AG10803 (cell line): ENCODE data around the gene USH1C.

Experiments
- DNase-seq: peaks from one replicate; pipeline ENCODE4 v3.0.0; 2010; ENCODE audit warnings: low read depth
- H3K4me3 ChIP-seq: 2 replicates; pipeline ENCODE4 v1.5.1; 2011; ENCODE audit warnings: mild to moderate bottlenecking, low read length, control low read depth
- CTCF ChIP-seq: conservative IDR thresholded peaks from 2 replicates; pipeline ENCODE4 v1.5.1; 2011; ENCODE audit warnings: mild to moderate bottlenecking, low read length, control low read depth, inconsistent platforms

Gene USH1C

GRCh38 chr11:17498058-17498457, 46.2 kb downstream of the USH1C start:
- H3K4me3 ChIP-seq, result no peak overlapping the region
- DNase-seq, result no peak
- no peak for TF ChIP-seq CTCF

- no peak for TF ChIP-seq CTCF
- peak; percentile 9 for DNase-seq
- no peak overlapping the region for H3K4me3 ChIP-seq
Observed at GRCh38 chr11:17496406-17496805, 47.8 kb downstream of the USH1C start.

GRCh38 chr11:17494019-17494418, 50.2 kb downstream of the USH1C start:
- no peak for TF ChIP-seq CTCF
- no peak overlapping the region for H3K4me3 ChIP-seq
- no peak for DNase-seq

- TF ChIP-seq CTCF, result no peak
Observed at GRCh38 chr11:17490938-17491337, 53.3 kb downstream of the USH1C start.

GRCh38 chr11:17490232-17490631, 54.0 kb downstream of the USH1C start:
- no peak for DNase-seq
- H3K4me3 ChIP-seq, result no peak overlapping the region
- no peak for TF ChIP-seq CTCF

More at GRCh38 chr11:17490938-17491337, 53.3 kb downstream of the USH1C start:
- no peak for DNase-seq
- H3K4me3 ChIP-seq, result no peak overlapping the region

GRCh38 chr11:17489751-17490150, 54.5 kb downstream of the USH1C start:
- H3K4me3 ChIP-seq, result no peak overlapping the region
- TF ChIP-seq CTCF, result no peak
- no peak for DNase-seq

GRCh38 chr11:17488563-17488962, 55.7 kb downstream of the USH1C start:
- TF ChIP-seq CTCF, result no peak
- no peak overlapping the region for H3K4me3 ChIP-seq
- DNase-seq, result no peak
